ENCODE measurements around the gene MMADHC. TPM values are rescaled to one million over a fixed set of nuclear protein-coding genes. Genes with fewer than 3 reads are reported as not detected.

Gene MMADHC
- total RNA-seq (100 to 1,000 TPM in 1 of 5 donors, 10 to 100 TPM in 4; 34.1 to 129 (median 61.8) TPM), polyA plus RNA-seq (100 to 1,000 TPM in 1 of 3 donors, 10 to 100 TPM in 2; 64.2 to 116 (median 82.7) TPM)
- long read RNA-seq, donor 1, transcript MMADHC-201 (8 exons, 1,436 nt) = major isoform, 10 of 12 reads
- long read RNA-seq, donor 1, partial matches to known transcripts = 0 of 12 reads
- long read RNA-seq, donor 1, other reads (novel, unspliced or antisense) = 0 of 12 reads
- long read RNA-seq, donor 2, transcript MMADHC-201 (8 exons, 1,436 nt) = major isoform, 15 of 16 reads
- long read RNA-seq, donor 2, partial matches to known transcripts = 0 of 16 reads
- long read RNA-seq, donor 2, other reads (novel, unspliced or antisense) = 0 of 16 reads
- long read RNA-seq, donor 3, transcript MMADHC-201 (8 exons, 1,436 nt) = major isoform, 16 of 19 reads
- long read RNA-seq, donor 3, partial matches to known transcripts = 0 of 19 reads
- long read RNA-seq, donor 3, other reads (novel, unspliced or antisense) = 0 of 19 reads
- long read RNA-seq, donor 4, partial matches to known transcripts = 0 of 4 reads
- long read RNA-seq, donor 4, other reads (novel, unspliced or antisense) = 0 of 4 reads
- long read RNA-seq, donor 5, transcript MMADHC-201 (8 exons, 1,436 nt) = major isoform, 28 of 29 reads
- long read RNA-seq, donor 5, partial matches to known transcripts = 0 of 29 reads
- long read RNA-seq, donor 5, other reads (novel, unspliced or antisense) = 0 of 29 reads
- long read RNA-seq, donor 6 = 0 reads
- long read RNA-seq, donor 7, transcript MMADHC-201 (8 exons, 1,436 nt) = major isoform, 35 of 36 reads
- long read RNA-seq, donor 7, partial matches to known transcripts = 0 of 36 reads
- long read RNA-seq, donor 7, other reads (novel, unspliced or antisense) = 0 of 36 reads
- long read RNA-seq, donor 8, transcript MMADHC-201 (8 exons, 1,436 nt) = major isoform, 33 of 35 reads
- long read RNA-seq, donor 8, partial matches to known transcripts = 0 of 35 reads
- long read RNA-seq, donor 8, other reads (novel, unspliced or antisense) = 0 of 35 reads
- long read RNA-seq, donor 9, transcript MMADHC-201 (8 exons, 1,436 nt) = major isoform, 34 of 51 reads
- long read RNA-seq, donor 9, partial matches to known transcripts = 16 of 51 reads
- long read RNA-seq, donor 9, other reads (novel, unspliced or antisense) = 0 of 51 reads
- long read RNA-seq, donor 10, transcript MMADHC-201 (8 exons, 1,436 nt) = major isoform, 11 of 12 reads
- long read RNA-seq, donor 10, partial matches to known transcripts = 0 of 12 reads
- long read RNA-seq, donor 10, other reads (novel, unspliced or antisense) = 0 of 12 reads

DNA sequence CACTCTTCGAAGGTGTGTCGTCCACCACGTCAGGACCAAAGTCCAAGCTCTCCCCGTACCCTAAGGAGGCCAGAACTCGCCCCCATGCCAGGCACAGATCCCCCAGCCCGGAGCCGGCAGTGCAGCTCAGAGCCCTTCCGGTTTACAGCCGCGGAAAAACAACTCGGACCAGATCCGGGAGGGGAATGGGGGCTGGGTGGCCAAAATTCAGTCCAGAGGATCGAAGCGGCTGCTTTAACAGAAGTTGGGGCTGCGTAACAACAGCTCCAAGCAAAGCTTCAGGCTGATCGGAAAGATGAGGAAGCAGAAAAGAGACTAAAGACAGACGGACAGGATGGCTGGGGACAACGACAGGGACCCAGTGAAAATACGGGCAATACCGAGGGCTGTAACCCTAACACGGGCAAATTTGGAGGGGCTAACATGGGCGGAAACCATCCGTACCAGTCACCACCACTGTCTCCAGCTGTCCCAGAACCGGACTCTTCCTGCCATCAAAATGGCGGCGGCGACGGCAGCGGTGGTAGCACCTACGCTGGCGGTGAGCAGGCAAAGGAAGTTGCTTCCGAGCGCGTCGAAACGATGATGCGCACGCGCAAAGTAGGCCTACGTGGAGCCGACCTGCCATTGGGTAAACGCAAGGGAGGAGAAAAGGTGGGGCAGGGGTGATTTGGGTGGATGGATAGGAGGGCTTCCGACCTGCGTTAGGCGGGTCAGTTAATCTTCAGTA lies at the start of gene MMADHC:
MMADHC (minus strand) TSS at position 556 of the 730 bp plus-strand sequence. CDS start 678 bp downstream, outside the sequence.
- DNase-seq = peak; percentile 96 to 99
- intact Hi-C loops (cut with DNase I; ENCODE audit: low total_unique reads) = no loop called here
- Histone ChIP-seq H3K4me3 (peak within 1 kb of the TSS; percentile 53 to 76 (median 66)), H3K27ac (peak within 1 kb of the TSS; percentile 91 to 98 (median 96)), H3K9me3 (no peaks in the 10 kb centered on the region), H3K36me3 (peaks cover 0 to 19% (median 6%) of the 10 kb centered on the region in 4 donors), H3K4me1 (peaks cover 18 to 50% (median 42%) of the 10 kb centered on the region in 4 donors), H3K27me3 (no peaks in the 10 kb centered on the region)
- 0 to 1% (median 1%) methylated on average over 31 to 45 of the region's 45 CpGs for WGBS, 5 donors
- TF ChIP-seq, protein P1, sequence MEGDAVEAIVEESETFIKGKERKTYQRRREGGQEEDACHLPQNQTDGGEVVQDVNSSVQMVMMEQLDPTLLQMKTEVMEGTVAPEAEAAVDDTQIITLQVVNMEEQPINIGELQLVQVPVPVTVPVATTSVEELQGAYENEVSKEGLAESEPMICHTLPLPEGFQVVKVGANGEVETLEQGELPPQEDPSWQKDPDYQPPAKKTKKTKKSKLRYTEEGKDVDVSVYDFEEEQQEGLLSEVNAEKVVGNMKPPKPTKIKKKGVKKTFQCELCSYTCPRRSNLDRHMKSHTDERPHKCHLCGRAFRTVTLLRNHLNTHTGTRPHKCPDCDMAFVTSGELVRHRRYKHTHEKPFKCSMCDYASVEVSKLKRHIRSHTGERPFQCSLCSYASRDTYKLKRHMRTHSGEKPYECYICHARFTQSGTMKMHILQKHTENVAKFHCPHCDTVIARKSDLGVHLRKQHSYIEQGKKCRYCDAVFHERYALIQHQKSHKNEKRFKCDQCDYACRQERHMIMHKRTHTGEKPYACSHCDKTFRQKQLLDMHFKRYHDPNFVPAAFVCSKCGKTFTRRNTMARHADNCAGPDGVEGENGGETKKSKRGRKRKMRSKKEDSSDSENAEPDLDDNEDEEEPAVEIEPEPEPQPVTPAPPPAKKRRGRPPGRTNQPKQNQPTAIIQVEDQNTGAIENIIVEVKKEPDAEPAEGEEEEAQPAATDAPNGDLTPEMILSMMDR (IDR thresholded peaks at IDR 0.05) = no peak
- TF ChIP-seq POLR2AphosphoS5 (IDR thresholded peaks at IDR 0.05) (peak; percentile 97 to 99 (median 98)), POLR2A (IDR thresholded peaks at IDR 0.05) (peak in 2 of 4 donors; percentile 69 to 85), EP300 (IDR thresholded peaks at IDR 0.05) (no peak)

DNA sequence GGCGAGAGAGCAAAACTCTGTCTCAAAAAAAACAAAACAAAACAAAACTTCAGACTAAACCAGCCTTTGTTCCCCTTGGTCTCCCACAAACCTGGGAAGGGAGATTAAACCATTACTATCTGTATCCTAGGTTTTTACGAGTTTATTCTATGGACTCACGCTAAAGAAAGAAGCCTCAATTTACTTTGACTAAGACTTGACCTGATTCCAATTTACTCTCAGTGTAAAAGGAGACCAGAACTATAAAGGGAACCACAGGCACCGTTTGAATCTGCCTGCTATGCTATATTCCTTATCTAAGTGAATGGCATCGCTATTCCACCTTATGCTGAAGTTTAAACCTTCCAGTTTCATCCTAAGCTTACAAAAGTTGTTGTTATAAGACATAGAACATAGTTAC lies 46.5 kb upstream of the MMADHC start:
- WGBS, 5 donors = 78 to 86% (median 81%) methylated on average over 5 of the region's 5 CpGs
- no peak overlapping the region for H3K4me3 ChIP-seq

DNA sequence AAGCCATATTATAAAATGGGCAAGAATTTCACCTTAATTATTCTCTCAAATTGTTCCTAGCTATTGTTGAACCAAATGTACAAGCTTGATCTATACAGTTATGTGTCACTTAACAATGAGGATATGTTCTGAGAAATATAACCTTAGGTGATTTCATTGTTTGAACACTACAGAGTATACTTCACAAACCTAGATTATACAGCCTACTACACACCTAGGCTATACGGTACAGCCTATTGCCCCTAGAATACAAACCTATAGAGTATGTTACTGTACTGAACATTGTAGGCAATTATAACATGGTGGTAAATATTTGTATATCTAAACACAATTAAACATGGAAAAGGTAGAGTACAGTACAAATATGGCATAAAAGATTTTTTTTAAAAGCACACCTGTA lies 42.9 kb upstream of the MMADHC start:
- H3K4me1 ChIP-seq = no peaks in the 10 kb centered on the region
- no peak overlapping the region for H3K27ac ChIP-seq
- DNase-seq = no peak
- H3K4me3 ChIP-seq = no peak overlapping the region
- 88 to 97% (median 92%) methylated on average over 1 of the region's 1 CpG for WGBS, 5 donors
- no peaks in the 10 kb centered on the region for H3K27me3 ChIP-seq
- intact Hi-C loops (cut with DNase I; ENCODE audit: low total_unique reads) = no loop called here
- no peaks in the 10 kb centered on the region for H3K9me3 ChIP-seq
- no peaks in the 10 kb centered on the region for H3K36me3 ChIP-seq
- TF ChIP-seq, protein P1 (IDR thresholded peaks at IDR 0.05) = no peak
- TF ChIP-seq EP300 (IDR thresholded peaks at IDR 0.05) = no peak
- TF ChIP-seq POLR2AphosphoS5 (IDR thresholded peaks at IDR 0.05) = no peak
- no peak for TF ChIP-seq POLR2A (IDR thresholded peaks at IDR 0.05)

More for the DNA sequence above, 46.5 kb upstream of the MMADHC start:
- DNase-seq = no peak
- Histone ChIP-seq H3K4me1 (no peaks in the 10 kb centered on the region), H3K27me3 (no peaks in the 10 kb centered on the region), H3K9me3 (peaks cover 0 to 4% (median 0%) of the 10 kb centered on the region in 4 donors), H3K27ac (no peak overlapping the region), H3K36me3 (no peaks in the 10 kb centered on the region)
- intact Hi-C loops (cut with DNase I; ENCODE audit: low total_unique reads) = no loop called here
- TF ChIP-seq, protein P1 (IDR thresholded peaks at IDR 0.05) = no peak
- TF ChIP-seq EP300 (IDR thresholded peaks at IDR 0.05) (no peak), POLR2AphosphoS5 (IDR thresholded peaks at IDR 0.05) (no peak), POLR2A (IDR thresholded peaks at IDR 0.05) (no peak)
